HepG2 (cell line): ENCODE data around the gene CD248. TPM values are rescaled to one million over a fixed set of nuclear protein-coding genes. Genes with fewer than 3 reads are reported as not detected.

Source experiments
- CENPX ChIP-seq: sonication (generic); formaldehyde crosslinking; IDR thresholded peaks from 2 replicates; pipeline ENCODE4 v1.9.0; 2021; ENCODE audit warnings: mild to moderate bottlenecking, missing genetic modification reagents, moderate library complexity
- CHD4 ChIP-seq: fragments of 200-600 bp; sonication (generic); IDR thresholded peaks from 2 replicates; pipeline ENCODE4 v1.7.0; 2017; ENCODE audit warnings: mild to moderate bottlenecking, low read length, borderline replicate concordance
- DNMT3B ChIP-seq: conservative IDR thresholded peaks from 2 replicates; pipeline ENCODE4 v1.6.1; 2016; ENCODE audit warnings: missing biosample characterization, control low read depth
- HNF4A ChIP-seq: sonication (generic); formaldehyde crosslinking; IDR thresholded peaks from 2 replicates; pipeline ENCODE4 v1.4.0; 2020; ENCODE audit warnings: missing genetic modification reagents
- HNRNPL ChIP-seq: fragments of 200-400 bp; formaldehyde crosslinking; IDR thresholded peaks from 2 replicates; pipeline ENCODE4 v1.6.1; 2017; ENCODE audit warnings: mild to moderate bottlenecking, low read depth, low read length
- LCORL ChIP-seq, 2 experiments: fragments of 450-650 bp in 1 of 2; sonication (generic) in 1 of 2; formaldehyde crosslinking in 1 of 2; IDR thresholded peaks; 2 replicates each; pipeline versions ENCODE4 v1.5.0 to v1.6.1; 2017 to 2020; ENCODE audit warnings: antibody characterized with exemption in 1 of 2, missing genetic modification reagents in 1 of 2
- MTERF4 ChIP-seq: sonication (generic); formaldehyde crosslinking; IDR thresholded peaks from 2 replicates; pipeline ENCODE4 v1.8.0; 2023; ENCODE audit warnings: mild to moderate bottlenecking, missing genetic modification reagents
- PCBP1 ChIP-seq: fragments of 200-400 bp; formaldehyde crosslinking; IDR thresholded peaks from 2 replicates; pipeline ENCODE4 v1.6.1; 2017; ENCODE audit warnings: mild to moderate bottlenecking, low read depth, low read length, borderline replicate concordance
- RARG ChIP-seq: sonication (generic); formaldehyde crosslinking; IDR thresholded peaks from 2 replicates; pipeline ENCODE4 v1.4.0; 2020; ENCODE audit warnings: low read depth, mild to moderate bottlenecking, missing genetic modification reagents
- RNF2 ChIP-seq: fragments of 450-650 bp; conservative IDR thresholded peaks from 2 replicates; pipeline ENCODE4 v1.6.1; 2016; ENCODE audit warnings: low read depth
- SIN3A ChIP-seq: IDR thresholded peaks from 2 replicates; pipeline ENCODE4 v1.6.1; 2011; ENCODE audit warnings: low read depth, mild to moderate bottlenecking, control low read depth, low read length, borderline replicate concordance
- SMAD1 ChIP-seq: sonication (generic); formaldehyde crosslinking; IDR thresholded peaks from 2 replicates; pipeline ENCODE4 v1.4.0; 2020; ENCODE audit warnings: missing genetic modification reagents, low read depth, mild to moderate bottlenecking, borderline replicate concordance
- SRSF4 ChIP-seq: fragments of 200-400 bp; formaldehyde crosslinking; IDR thresholded peaks from one replicate; pipeline ENCODE4 v1.6.1; 2018; ENCODE audit warnings: mild to moderate bottlenecking, low read depth, low read length, moderate library complexity; ENCODE audit not compliant: poor library complexity, severe bottlenecking
- TCF7L2 ChIP-seq: IDR thresholded peaks from 2 replicates; pipeline ENCODE4 v1.6.1; 2011; ENCODE audit warnings: mild to moderate bottlenecking, low read depth, low read length, moderate library complexity
- TEF ChIP-seq: sonication (generic); formaldehyde crosslinking; IDR thresholded peaks from 2 replicates; pipeline ENCODE4 v1.5.0; 2020; ENCODE audit warnings: missing genetic modification reagents
- THAP7 ChIP-seq: sonication (generic); formaldehyde crosslinking; IDR thresholded peaks from 2 replicates; pipeline ENCODE4 v1.8.1; 2023; ENCODE audit warnings: mild to moderate bottlenecking, missing genetic modification reagents
- TP53 ChIP-seq: sonication (generic); formaldehyde crosslinking; conservative IDR thresholded peaks from 2 replicates; pipeline ENCODE4 v1.4.0; 2020; ENCODE audit warnings: missing genetic modification reagents
- XRCC5 ChIP-seq: fragments of 200-400 bp; formaldehyde crosslinking; optimal IDR thresholded peaks from 2 replicates; pipeline ENCODE3; 2017; ENCODE audit warnings: mild to moderate bottlenecking, low read length
- ZNF180 ChIP-seq: sonication (generic); formaldehyde crosslinking; IDR thresholded peaks from 2 replicates; pipeline ENCODE4 v1.4.0; 2020; ENCODE audit warnings: low read depth, missing genetic modification reagents, borderline replicate concordance
- ZNF30 ChIP-seq: sonication (generic); formaldehyde crosslinking; IDR thresholded peaks from 2 replicates; pipeline ENCODE4 v1.5.0; 2020; ENCODE audit warnings: mild to moderate bottlenecking, missing genetic modification reagents
- ZNF607 ChIP-seq: sonication (generic); formaldehyde crosslinking; IDR thresholded peaks from 2 replicates; pipeline ENCODE4 v1.5.1; 2020; ENCODE audit warnings: missing genetic modification reagents, mild to moderate bottlenecking, borderline replicate concordance
- ZNF629 ChIP-seq: sonication (generic); formaldehyde crosslinking; conservative IDR thresholded peaks from 2 replicates; pipeline ENCODE4 v1.5.0; 2020; ENCODE audit warnings: missing genetic modification reagents
- polyA plus RNA-seq, 8 experiments: library from polyadenylated mRNA; depleted of rRNA in 3 of 8; stranded (reverse) in 7 of 8; unstranded in 1 of 8; fragments of >200 nt; fragmentation: Illumina TruSeq in 4 of 8; extraction: Trizol in 4 of 8; gene quantifications; 2 replicates each; pipeline versions ENCODE4 v1.2.1 to v1.2.3, GENCODE V29; 2011 to 2016; ENCODE audit warnings: low read depth in 4 of 8, missing spikeins in 1 of 8, mixed read lengths in 1 of 8; ENCODE audit not compliant: insufficient read depth in 1 of 8
- total RNA-seq, 5 experiments: library from RNA; depleted of rRNA; stranded (reverse); fragments of >200 nt; fragmentation: Illumina TruSeq; extraction: Trizol; gene quantifications; 2 replicates each; pipeline ENCODE4 v1.2.3, GENCODE V29; 2016; ENCODE audit warnings: low read depth in 1 of 5
- TF ChIP-seq, protein P1 (sequence below): IDR thresholded peaks from 2 replicates; pipeline ENCODE4 v1.6.1; 2016; ENCODE audit warnings: missing genetic modification reagents, missing compliant biosample characterization
- TF ChIP-seq, protein P2 (sequence below): sonication (generic); formaldehyde crosslinking; conservative IDR thresholded peaks from 2 replicates; pipeline ENCODE4 v1.8.1; 2023; ENCODE audit warnings: missing genetic modification reagents
- TF ChIP-seq, protein P3 (sequence below): sonication (generic); formaldehyde crosslinking; IDR thresholded peaks from 2 replicates; pipeline ENCODE4 v1.4.0; 2020; ENCODE audit warnings: mild to moderate bottlenecking, missing genetic modification reagents

Gene CD248
- total and polyA plus RNA-seq, 2 of the 13 experiments (the other 11 are each of a cell fraction or from before 2014, with no cell fraction given) = 0.25 to 0.35 TPM

- TF ChIP-seq DNMT3B (CRISPR knock-in tag) (peak; percentile 95; the same call in 1 of the 2 replicates), HNF4A (CRISPR knock-in tag) (no peak), RNF2 (0 out of 2 replicates have a peak, but pooled peaks have one; percentile 31), TEF (CRISPR knock-in tag) (no peak), PCBP1 (no peak), CENPX (CRISPR knock-in tag) (no peak), CHD4 (no peak), XRCC5 (peak; percentile 77), ZNF30 (CRISPR knock-in tag) (no peak; the same call in 1 of the 2 replicates), MTERF4 (CRISPR knock-in tag) (peak; percentile 91; the same call in 1 of the 2 replicates), SMAD1 (CRISPR knock-in tag) (no peak), THAP7 (CRISPR knock-in tag) (no peak), ZNF180 (CRISPR knock-in tag) (no peak), SRSF4 (no peak), TP53 (peak; percentile 5; the same call in 1 of the 2 replicates), SIN3A (peak; percentile 95), RARG (CRISPR knock-in tag) (no peak), ZNF629 (CRISPR knock-in tag) (no peak), ZNF607 (CRISPR knock-in tag) (peak; percentile 79), LCORL (IDR thresholded peaks at IDR 0.05) (no peak), LCORL (CRISPR knock-in tag; IDR thresholded peaks at IDR 0.05) (peak; percentile 15), HNRNPL (no peak), TCF7L2 (no peak)
- TF ChIP-seq, protein P1, sequence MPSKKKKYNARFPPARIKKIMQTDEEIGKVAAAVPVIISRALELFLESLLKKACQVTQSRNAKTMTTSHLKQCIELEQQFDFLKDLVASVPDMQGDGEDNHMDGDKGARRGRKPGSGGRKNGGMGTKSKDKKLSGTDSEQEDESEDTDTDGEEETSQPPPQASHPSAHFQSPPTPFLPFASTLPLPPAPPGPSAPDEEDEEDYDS (CRISPR knock-in tag) = no peak
- TF ChIP-seq, protein P2, sequence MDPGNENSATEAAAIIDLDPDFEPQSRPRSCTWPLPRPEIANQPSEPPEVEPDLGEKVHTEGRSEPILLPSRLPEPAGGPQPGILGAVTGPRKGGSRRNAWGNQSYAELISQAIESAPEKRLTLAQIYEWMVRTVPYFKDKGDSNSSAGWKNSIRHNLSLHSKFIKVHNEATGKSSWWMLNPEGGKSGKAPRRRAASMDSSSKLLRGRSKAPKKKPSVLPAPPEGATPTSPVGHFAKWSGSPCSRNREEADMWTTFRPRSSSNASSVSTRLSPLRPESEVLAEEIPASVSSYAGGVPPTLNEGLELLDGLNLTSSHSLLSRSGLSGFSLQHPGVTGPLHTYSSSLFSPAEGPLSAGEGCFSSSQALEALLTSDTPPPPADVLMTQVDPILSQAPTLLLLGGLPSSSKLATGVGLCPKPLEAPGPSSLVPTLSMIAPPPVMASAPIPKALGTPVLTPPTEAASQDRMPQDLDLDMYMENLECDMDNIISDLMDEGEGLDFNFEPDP = no peak
- TF ChIP-seq, protein P3, sequence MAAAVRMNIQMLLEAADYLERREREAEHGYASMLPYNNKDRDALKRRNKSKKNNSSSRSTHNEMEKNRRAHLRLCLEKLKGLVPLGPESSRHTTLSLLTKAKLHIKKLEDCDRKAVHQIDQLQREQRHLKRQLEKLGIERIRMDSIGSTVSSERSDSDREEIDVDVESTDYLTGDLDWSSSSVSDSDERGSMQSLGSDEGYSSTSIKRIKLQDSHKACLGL (CRISPR knock-in tag) = peak; percentile 91
Observed at GRCh38 chr11:66289548-66290329, 27.1 kb downstream of the CD248 start (continued).
